HG03439 (cell line): ENCODE results near the gene NSDHL.
"Not testable (repeated sequence)": the region's sequence is repeated elsewhere in the genome, so short reads cannot be mapped to it uniquely, and the experiment has no call there.

ENCODE experiments used
- ATAC-seq: cut with Tn5 transposase; IDR thresholded peaks from one replicate; pipeline ENCODE4 v1.9.1; 2021; ENCODE audit warnings: mild to moderate bottlenecking, moderate library complexity; ENCODE audit not compliant: unreplicated experiment

Gene NSDHL

GRCh38 chrX:152830312-152831305 lies at the start of gene NSDHL, which contains the start of gene CETN2:
TSS of gene NSDHL (plus strand) at chrX:152831063. CDS start at chrX:152846325, 15,262 bp downstream.
TSS of gene CETN2 (minus strand) at chrX:152830757. CDS start at chrX:152830710, 47 bp downstream.
- peak; percentile 100 for ATAC-seq

DNA sequence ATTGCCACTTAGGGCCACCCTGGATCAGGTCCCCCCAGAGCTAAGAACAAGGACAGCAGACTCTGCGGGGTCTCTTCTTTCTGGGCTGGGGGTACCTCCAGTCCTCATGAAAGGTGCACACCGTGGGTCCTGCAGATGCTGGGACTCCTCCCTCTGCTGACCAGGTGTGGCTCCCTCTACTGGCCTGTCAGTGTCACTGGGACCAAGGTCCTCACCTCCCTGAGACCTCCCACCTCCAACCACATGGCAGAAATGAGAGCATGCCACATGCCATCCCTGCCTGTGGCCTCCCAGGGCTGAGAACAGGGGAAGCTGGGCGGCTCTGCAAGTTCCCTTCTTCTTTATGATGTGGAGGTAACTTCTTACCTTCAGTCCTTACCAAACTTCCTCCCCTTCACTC lies 43.8 kb upstream of the NSDHL start:
- ATAC-seq, result peak; percentile 71

DNA sequence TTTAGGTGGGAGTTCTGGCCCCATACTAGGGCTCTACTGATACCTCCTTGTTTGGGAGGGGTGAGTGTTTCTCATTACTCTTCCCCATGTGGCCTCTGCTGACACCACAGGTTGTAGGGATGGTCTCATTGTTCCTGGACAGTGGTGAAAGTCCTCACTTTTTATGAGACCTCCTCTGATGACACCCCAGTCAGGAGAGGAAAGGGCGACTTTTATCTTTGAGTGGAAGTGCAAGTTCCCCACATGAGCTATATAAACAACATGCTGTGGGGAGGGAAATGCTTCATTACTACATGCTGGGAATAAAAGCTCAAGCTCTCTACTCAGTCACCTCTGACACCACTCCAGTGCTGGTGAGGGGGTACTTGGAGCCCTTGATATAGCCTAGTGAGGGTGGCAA lies 31.9 kb upstream of the NSDHL start:
- no peak for ATAC-seq

GRCh38 chrX:152806035-152806434 lies 24.8 kb upstream of the NSDHL start:
- ATAC-seq, result no peak

DNA sequence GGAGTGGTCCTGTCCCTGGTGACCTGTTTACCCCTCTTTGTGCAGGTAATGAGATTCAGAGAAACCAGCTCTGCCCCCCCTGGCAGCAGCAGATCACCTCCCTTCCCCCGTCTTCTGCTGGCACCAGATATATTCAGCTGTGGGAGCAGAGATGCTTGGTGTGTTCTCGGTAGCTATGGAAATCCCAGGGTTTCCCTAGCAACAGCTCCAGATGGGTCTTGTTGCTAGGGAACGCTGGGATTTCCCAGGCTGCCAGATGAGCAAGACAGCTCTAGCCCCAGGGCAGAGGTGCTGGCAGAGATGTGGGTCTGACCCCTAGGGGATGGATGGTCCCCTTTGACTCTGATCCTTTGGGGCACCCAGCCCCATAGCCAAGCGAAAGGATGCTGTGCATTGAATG lies 20.5 kb upstream of the NSDHL start:
- ATAC-seq, result no peak

GRCh38 chrX:152813206-152813605 lies 17.7 kb upstream of the NSDHL start:
- ATAC-seq, result no peak

GRCh38 chrX:152814048-152814447 lies 16.8 kb upstream of the NSDHL start:
- ATAC-seq, result no peak

DNA sequence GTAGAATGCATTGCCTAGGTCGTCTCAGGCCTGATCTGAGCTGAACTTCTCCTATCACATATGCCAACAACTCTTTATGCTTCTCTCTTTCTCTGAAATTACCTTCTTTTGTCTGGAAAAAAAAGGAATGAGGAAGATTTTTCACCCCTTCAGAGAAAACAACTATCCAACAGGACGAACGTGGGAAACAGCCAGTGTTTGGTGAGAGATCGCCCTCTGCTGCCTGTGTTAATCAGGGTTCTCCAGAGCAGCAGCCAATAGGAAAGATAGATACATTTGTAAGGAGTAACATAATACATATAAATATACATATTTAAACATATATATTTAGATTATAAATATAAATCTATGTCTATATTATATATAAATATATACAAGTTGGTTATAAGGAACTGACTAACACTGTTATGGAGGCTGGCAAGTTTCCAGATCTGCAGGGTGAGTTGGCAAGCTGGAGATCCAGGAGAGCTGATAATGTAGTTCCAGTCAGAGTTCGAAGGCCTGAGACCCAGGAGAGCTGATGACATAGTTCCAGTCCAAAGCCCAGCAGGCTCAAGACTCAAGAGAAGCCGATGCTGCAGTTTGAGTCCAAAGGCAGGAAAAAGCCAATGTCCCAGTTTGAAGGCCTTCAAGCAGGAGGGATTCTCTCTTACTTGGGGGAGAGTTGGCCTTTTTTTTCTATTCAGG lies 13.6 kb upstream of the NSDHL start:
- no peak for ATAC-seq

DNA sequence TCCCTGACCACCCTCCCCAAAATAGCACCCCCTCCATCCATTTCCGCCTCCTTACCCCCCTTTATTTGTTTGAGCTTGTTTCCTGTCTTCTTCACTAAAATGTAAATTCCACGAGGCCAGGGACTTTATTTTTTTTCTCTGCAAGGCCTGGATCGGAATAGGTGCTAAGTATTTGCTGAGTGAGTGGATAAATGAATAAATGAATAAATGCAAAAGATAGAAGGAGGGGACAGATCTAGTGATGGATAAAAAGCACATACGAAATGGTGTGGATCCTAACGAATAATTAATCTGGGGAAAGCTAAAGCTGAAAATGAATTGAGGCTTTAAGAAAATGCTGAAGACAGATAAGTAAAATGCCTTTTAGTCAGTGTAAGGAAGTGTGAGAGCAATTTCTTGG lies 12.5 kb upstream of the NSDHL start:
- ATAC-seq, result no peak

DNA sequence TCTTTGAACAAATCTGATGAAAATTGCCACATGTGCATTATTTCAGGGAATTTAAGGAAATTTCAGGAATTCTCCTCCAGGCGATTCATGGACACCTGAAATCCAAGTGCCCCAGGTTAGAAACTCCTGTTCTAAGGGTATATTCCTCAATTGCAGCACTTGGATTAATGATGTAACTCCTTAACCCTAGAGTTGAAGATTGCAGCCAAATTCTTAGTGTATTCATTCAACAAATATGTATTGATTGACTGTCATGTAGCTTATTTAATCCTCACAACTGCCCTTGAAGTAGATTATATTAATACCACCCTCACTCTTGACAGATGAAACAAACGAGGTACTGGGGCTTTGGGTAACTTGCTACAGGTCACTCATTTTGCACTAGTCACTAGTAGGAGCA lies 11.6 kb upstream of the NSDHL start:
- ATAC-seq, result no peak

- no peak for ATAC-seq
Observed at GRCh38 chrX:152819732-152820131, 11.1 kb upstream of the NSDHL start.

- no peak for ATAC-seq
Observed at GRCh38 chrX:152821145-152821765, 9.6 kb upstream of the NSDHL start.

- no peak for ATAC-seq
Observed at GRCh38 chrX:152822383-152823086, 8.3 kb upstream of the NSDHL start.

DNA sequence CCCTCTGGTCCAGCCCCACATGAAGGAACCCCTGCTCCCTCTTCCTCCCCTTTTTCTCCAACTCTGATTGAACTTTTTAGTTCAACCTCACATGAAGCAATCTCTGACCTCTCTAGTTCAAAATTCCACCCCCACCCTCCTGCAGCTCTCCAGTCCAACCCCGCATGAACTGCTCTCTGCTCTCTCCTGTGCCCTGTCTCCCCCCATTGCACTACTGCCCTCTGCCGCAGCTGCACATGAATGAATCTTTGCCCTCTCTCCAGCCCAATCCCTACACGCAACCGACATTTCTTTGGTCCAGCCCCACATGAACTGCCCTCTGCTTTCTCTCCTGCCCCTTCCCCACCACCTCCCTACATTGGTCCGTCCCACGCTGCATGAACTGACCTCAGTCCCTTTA lies 7.2 kb upstream of the NSDHL start:
- no peak for ATAC-seq

DNA sequence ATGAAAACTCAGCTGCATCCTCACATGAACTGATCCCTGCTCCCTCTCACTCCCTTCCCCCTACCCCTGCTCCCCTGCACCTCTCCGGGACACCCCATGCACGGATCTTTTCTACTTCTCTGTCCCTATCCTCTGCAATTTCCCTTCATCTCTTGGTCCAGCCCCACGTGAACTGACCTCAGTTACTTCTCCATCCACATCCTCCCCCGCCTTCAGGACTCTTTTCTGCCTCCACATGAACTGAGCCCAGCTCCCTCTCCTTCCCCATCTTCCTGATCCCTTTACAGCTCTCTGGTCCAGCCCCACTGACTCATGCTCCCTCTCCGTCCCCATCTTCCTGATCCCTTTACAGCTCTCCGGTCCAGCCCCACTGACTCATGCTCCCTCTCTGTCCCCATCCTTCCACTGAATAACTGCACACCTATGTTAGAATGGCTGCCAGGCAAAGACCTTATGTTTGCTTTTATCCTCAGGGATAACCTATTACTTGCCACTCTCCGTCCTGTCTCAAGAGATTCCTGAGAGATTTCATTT lies 6.0 kb upstream of the NSDHL start:
- no peak for ATAC-seq

DNA sequence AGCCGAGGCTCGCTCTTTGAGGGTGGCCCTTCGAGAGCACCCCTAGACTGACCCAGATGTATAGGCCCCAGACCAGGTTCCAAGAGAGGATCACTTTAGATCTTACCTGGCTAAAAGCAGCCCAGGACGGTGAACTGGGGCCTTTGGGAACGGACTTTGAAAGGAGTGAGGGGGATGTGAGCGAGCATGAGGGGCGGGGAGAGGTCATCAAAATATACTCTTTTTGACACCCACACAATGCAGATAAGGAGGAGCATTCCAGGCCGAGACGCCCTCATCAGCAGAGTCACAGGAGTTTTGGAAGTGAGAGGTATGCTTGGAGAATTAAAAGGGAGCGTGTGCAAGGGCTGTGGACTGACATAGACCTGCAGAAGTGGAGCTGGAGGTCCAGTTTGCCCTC lies 528 bp downstream of the NSDHL start:
- ATAC-seq, result no peak

DNA sequence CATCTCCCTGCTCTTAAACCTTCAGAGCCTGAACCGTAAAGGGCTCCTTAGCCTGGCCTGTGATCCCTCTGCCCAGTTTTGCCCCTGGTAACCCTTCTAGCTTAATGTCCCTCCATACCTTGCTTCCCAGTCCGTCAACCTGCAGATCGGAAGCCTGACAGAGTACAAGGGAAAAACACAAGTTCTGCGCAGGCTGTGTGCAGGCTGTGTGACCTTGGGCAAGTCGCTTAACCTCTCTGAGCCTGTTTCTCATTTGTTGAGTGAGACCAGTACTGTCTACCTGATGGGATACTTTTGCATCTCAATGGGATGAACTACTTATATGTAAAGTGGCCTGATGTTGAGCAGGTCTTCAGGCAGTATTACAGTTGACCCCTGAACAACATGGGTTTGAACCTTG lies 1.7 kb downstream of the NSDHL start:
- ATAC-seq, result no peak

DNA sequence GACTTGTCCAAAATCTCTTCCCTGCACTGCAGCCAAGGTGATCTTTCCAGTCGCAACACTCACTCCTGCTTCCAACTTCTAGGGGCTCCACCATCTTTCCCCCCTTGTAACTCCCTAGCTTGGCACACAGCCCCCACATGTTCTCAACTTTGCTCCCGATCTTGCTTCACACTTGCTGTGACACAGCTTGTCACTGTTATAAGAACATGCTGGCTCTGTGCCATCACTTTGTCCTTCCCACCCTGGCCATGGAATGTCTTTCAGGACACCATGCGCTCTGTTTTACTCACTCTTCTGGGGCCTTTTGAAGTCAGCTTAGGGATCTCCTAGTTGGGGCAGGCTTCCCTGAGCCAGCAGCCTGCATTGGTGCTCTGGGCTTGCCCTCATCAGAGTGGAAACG lies 2.5 kb downstream of the NSDHL start:
- no peak for ATAC-seq

DNA sequence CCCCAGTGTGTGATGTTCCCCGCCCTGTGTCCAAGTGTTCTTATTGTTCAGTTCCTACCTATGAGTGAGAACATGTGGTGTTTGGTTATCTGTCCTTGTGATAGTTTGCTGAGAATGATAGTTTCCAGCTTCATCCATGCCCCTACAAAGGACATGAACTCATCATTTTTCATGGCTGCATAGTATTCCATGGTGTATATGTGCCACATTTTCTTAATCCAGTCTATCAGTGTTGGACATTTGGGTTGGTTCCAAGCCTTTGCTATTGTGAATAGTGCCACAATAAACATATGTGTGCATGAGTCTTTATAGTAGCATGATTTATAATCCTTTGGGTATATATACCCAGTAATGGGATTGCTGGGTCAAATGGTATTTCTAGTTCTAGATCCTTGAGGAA lies 4.6 kb downstream of the NSDHL start:
- not testable (repeated sequence) for ATAC-seq

DNA sequence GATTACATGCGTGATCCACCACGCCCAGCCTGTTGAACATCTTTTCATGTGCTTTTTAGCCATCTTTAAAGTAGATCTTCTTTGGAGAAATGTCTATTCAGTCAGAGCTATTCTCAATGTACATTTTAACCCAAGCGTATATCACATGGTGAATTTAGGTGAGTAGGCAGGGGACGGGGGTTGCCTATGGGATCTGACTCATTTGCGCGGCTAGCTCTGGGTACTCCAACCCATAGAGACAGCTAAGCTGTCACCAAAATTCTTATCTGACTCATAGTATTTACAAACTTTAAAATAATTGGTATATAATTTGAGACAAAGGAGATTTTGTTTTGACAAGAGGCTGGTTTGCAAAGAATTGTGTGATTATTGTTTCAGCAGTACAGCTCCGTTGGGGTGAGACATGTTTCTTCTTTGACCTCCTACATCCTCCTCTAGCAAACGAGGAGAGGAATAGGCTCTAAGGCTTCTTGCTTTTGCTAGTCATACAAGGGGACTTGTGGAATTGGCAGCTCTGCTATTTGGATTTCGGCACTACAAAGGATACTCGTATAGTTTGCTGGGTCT lies 12.0 kb downstream of the NSDHL start:
- ATAC-seq, result no peak
